Kidney tubule cell (primary cell): ENCODE results near the gene SP2.

Source experiments
- DNase-seq: peaks from one replicate; pipeline ENCODE4 v3.0.0-alpha.2; 2018; ENCODE audit warnings: low spot score

SP2 gene

GRCh38 chr17:47895856-47896671 is at the start of gene SP2:
TSS of gene SP2 (plus strand) at chr17:47896236. CDS start at chr17:47896287, 51 bp downstream.
- peak; percentile 100 for DNase-seq

GRCh38 chr17:47846716-47847340 is 49.2 kb upstream of the SP2 start:
- DNase-seq: no peak

DNA sequence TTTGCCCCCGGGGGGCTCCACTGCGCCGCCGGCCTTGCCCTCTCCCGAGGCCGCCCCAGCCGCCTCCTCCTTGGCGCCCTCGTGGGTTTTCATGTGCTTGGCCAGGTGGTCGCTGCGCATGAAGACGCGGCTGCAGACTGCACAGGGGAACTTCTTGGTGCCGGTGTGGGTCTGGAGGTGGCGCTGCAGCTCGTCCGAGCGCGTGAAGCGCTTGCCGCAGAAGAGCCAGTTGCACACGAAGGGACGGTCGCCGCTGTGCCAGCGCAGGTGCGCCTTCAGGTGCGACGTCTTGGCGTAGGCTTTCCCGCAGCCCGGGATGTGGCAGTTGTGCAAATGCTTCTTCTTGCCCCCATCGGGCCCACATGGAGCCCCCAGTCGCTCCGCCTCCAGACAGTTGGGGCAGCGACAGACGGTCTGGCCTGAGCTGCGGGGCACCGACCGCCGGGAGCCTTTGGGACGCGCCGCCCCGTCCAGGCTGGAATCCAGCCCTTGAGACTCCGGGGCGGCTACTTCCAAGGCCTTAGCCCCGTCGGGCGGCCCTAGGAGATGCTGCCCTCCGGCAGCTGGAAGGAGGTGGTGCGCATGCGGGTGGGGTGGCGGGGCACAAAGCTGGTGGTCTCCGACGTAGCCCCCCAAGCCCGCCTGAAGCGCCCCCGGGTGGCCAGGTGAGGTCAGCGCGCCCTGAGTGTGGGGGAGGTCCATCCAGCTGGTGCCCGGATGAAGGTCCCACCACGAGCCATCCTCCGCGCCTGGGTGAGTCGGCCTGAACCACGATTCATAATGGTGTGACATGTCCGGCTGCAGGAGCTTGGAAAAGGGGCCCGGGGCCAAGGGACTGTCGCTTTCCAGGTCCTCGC is 48.5 kb upstream of the SP2 start:
- no peak for DNase-seq

DNA sequence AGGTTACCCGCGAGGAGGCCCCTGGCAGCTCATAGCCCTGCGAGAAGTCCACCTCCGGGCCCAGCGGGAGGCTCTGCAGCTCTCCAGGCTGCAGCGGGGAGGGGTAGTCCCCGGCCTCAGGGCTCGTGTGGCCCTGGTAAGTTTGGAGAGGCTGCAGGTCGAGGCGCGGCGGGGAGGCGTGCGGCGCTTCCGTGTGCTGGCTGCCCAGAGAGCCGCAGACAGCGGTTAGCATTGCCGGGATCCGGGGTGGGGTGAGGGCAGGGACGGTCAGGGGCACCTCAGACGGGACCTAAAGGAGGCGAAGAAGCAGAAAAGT is 47.9 kb upstream of the SP2 start:
- DNase-seq: no peak

- DNase-seq: no peak
These were observed 45.7 kb upstream of the SP2 start for GRCh38 chr17:47850373-47850691.

DNA sequence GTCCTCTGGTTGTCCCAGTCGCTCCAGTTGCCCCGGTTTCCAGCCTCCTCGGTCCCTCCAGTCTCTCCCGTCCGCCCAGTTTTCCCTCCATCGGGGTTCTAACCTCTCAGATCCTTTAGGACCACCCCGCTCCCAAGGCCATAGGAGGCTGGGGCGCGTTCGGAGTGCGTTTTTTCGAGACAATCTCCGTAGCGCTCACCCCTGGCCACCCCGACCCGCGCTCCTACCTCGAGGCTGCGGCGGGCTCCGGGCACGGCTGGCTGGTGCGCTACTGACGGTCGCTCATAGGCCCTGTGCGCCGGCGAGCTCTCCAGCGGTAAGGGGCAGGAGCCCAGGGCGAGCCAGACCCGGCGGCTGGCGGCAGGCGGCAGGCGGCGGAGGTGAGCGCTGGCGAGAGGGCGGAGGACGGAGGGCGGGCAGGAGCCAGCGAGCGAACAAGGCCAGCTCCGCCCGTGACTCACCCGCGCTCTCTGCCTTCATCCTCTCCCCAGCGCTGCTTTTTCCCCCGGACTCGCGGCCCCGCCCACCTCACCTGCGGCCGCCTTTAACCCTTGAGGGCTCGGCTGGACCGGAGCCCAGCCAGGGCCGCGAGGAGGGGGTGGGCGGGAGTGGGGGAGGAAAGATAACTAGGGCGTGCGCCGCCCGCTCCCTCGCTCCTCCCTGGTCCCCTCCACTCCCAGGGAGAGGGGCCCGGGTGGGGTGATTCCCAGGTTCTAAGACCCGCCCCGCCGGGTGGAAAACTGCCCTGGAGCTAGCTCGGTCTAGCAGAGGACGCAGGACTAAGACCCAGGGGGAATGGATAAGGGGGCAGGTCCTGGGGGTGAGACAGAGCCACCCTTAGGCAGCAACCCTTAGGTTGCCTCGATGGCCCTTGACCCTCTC is 45.1 kb upstream of the SP2 start, which contains the start of gene SP6:
Gene SP6 (minus strand): TSS at position 472 of the 882 bp plus-strand sequence. CDS start 2,734 bp downstream, outside the sequence.
- peak; percentile 92 for DNase-seq

DNA sequence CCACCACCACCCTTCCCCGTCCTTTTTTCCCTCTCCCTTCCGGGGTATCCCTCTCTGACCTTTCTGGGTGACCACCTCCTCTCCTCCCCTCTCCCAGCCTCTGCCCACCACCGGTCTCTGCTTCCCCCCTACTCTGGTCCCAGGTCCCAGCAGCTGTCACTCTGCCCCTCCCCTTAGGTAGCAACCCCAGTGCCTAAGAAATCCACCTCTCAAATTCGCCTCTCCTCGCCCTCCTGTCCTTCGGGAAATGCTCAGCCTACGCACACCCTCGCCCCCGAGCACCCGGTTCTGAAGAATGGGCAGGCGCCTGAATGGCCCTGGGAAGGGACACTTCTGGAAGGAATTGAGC is 44.3 kb upstream of the SP2 start:
- DNase-seq: no peak

DNA sequence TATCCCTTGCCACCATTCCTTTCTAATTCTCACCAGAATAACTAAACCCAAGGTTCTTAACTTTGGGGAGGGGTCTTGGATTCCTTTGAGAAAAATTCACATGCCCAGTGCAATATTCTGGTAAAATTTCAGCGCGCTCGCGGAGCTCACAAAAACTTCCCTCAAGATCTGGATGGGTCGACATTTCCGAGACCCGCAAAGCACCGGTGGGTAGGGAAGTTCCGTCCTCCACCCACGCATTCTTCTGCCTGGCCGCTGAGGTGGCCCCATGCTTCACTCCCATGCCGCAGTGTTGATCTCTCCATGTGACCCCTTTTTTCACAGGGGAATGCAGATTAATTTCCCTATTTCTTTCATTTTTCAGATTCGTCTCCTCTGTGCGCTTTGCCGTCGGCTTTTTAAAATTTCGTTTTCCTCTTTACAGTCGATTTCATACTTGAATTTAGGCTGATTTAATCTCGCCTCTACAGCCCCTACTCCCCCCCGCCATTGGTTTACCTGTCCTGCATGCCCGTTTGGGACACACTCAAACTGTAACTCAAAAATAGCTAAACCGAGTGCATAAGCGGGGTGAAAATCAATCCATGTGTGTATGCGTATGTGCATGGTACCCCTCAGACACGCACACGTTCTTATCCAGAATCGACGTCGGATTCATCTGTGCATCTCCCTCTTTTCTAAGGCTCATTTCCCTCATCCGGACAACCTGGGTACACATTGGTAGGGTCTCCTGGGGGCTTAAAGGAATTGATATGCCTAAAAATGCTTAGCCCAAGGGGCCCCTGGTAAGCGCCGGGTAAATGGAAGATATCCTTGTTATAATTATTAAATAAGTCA is 43.7 kb upstream of the SP2 start:
- no peak for DNase-seq

- DNase-seq: no peak
These were observed 42.4 kb upstream of the SP2 start for GRCh38 chr17:47853616-47854015.

- no peak for DNase-seq
These were observed 40.3 kb upstream of the SP2 start for GRCh38 chr17:47855737-47856136.

DNA sequence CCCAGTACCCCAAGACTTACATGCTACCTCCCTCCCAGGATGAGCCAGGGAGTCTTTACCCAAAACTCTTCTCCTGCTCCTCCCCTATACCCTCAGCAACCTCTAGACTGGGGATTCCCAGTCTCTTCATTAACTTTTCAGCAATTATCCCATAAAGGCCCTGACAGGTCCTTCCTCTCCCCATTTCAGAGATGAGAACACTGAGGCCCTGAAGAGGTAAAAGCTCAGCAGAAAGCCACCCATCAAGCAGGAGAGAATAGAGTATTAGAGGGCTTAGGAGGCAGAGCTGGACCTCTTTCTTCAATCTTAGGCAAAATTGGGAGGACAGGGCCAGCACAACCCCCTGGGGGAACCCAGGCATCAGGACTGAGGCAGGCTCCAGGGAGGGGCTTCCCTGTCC is 39.2 kb upstream of the SP2 start:
- no peak for DNase-seq

DNA sequence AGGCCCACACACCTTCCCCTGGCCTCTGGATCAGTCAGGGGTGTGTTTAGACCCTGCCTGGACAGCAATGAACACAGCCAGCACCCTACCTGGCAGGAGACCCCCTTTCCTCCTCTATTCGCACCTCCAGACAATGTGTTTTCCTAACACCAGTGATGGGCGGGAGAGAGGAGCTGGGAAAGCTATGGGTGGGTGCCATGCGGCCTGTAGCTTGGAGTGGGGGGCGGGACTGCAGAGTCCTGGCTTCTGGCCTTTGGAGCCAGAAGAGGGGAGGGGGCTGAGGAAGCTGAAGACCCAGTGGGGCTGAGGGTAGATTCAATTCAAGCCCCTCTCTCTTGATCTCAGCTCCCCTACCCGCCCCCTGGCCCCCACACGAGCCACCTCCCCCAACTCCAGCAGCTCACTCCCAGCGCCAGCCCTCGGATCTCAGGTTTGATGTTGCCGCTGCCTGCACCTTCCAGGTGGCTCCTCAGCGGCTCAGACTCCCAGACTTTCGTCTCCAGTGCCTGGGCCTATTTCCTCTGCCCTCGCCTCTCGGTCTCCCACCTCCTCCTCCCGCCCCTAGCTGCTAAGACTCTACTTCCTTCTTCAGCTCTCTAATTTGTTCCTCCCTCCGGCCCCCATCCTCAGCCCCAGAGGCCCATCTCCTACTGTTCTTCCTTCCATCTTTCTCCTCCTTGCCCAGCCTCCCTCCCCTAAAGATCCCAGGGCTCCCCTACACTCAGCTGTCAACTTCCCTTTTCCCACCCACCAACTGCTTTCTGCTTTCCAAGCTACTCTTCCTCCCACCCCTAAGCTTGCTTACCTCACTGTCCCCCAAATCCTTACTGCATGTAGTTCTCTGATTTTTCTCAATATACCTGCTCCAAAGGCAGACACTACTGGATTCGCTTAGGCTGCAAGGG is 38.2 kb upstream of the SP2 start:
- DNase-seq: no peak

DNA sequence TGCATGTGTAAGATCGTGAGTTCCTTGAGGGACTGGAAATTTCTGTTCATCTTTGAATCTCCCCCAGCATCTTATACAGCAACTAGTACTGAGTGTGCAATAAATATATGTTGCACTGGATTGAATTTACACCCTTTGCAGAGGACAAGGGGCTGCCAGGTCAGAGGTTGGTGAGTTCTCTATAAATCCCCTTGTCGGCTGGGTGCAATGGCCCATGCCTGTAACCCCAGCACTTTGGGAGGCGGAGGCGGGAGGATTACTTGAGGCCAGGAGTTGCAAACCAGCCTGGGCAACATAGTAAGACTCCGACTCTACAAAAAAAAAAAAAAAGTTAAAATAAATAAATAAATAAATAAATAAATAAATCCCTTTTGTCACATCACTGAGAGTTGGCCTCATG is 35.6 kb upstream of the SP2 start:
- DNase-seq: no peak

- DNase-seq: peak; percentile 91
These were observed 33.2 kb upstream of the SP2 start for GRCh38 chr17:47862621-47863440.

- DNase-seq: peak; percentile 22
These were observed 31.2 kb upstream of the SP2 start for GRCh38 chr17:47864791-47865216.

DNA sequence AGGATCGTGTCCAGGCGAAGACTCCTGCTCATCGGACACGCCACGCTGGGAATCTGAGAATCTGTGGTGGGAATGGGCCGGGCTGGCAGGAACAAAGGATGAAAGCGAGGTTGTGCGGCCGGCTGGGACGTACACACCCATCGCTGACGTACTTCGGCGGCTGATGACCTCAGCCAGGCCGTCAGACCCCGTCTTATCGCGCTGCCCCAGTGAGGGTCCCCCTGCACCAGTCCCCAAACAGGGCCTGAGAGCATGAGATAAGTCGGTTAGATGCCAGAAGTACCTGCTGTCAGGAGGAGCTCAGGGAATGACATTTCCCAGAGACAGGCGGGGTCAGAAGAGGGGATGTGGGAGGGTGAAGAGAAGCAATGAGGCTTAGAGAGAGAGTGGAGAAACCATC is 29.1 kb upstream of the SP2 start:
- no peak for DNase-seq

GRCh38 chr17:47867813-47868533 is 28.1 kb upstream of the SP2 start:
- DNase-seq: no peak

DNA sequence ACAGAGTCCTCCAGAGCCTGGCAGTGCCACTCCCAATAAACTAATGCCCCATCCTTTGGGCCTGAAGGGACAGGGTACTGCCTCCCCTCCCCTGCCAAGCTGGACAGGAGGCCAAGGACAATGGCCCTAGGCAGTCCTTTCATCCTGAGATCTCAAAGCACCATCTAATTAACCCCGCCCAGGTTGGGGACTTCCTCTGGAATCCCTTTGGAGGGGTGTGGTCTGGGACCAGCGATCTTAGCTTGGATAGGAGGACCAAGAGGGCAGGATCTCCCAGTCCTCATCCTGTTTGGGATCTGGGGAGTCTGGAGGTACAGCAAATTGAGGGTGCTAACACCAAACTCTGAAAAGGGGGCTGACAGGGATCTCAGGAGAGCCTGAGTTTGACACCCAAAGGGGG is 26.9 kb upstream of the SP2 start:
- no peak for DNase-seq
